GM12878 (cell line): Measurements from ENCODE around the gene AANAT.

ENCODE experiments used
- BRCA1 ChIP-seq: IDR thresholded peaks from 2 replicates; pipeline ENCODE4 v1.6.1; 2011; ENCODE audit warnings: low read depth, low read length, improper control_type of control experiment
- CEBPZ ChIP-seq: fragments of 150-350 bp; IDR thresholded peaks from 2 replicates; pipeline ENCODE4 v1.6.1; 2016; ENCODE audit warnings: low read depth, low read length
- EZH2 ChIP-seq: IDR thresholded peaks from 2 replicates; pipeline ENCODE4 v1.6.1; 2012; ENCODE audit warnings: low read depth, mild to moderate bottlenecking, control low read depth, inconsistent platforms, low read length, borderline replicate concordance; ENCODE audit not compliant: control insufficient read depth
- NFYB ChIP-seq: IDR thresholded peaks from 2 replicates; pipeline ENCODE4 v1.6.1; 2011; ENCODE audit warnings: low read depth, mild to moderate bottlenecking, low read length, improper control_type of control experiment, moderate library complexity; ENCODE audit not compliant: insufficient read depth
- PBX3 ChIP-seq: IDR thresholded peaks from 2 replicates; pipeline ENCODE4 v1.6.1; 2011; ENCODE audit warnings: mild to moderate bottlenecking, low read depth, low read length, moderate library complexity; ENCODE audit not compliant: insufficient replicate concordance
- SMAD1 ChIP-seq: fragments of 450-650 bp; IDR thresholded peaks from 2 replicates; pipeline ENCODE4 v1.6.1; 2018; ENCODE audit warnings: mild to moderate bottlenecking, low read depth; ENCODE audit not compliant: partially characterized antibody
- ZNF274 ChIP-seq: IDR thresholded peaks from one replicate; pipeline ENCODE4 v1.8.0; 2011; ENCODE audit not compliant: insufficient read length, insufficient read depth
- ZSCAN29 ChIP-seq: fragments of 450-650 bp; IDR thresholded peaks from 2 replicates; pipeline ENCODE4 v1.6.1; 2017; ENCODE audit warnings: mild to moderate bottlenecking, moderate library complexity
- TF ChIP-seq, protein P1 (sequence below): IDR thresholded peaks from 2 replicates; pipeline ENCODE4 v1.6.1; 2011; ENCODE audit warnings: borderline replicate concordance, low read depth, mild to moderate bottlenecking, moderate library complexity, low read length; ENCODE audit not compliant: insufficient read depth, poor library complexity, severe bottlenecking
- TF ChIP-seq, protein P2 (sequence below): IDR thresholded peaks from 2 replicates; pipeline ENCODE4 v1.6.1; 2011; ENCODE audit warnings: borderline replicate concordance, low read depth, mild to moderate bottlenecking, moderate library complexity, mixed read lengths, low read length; ENCODE audit not compliant: insufficient read depth; ENCODE audit errors: extremely low read length
- TF ChIP-seq, protein P3 (sequence below): IDR thresholded peaks from 2 replicates; pipeline ENCODE4 v1.6.1; 2012; ENCODE audit warnings: mild to moderate bottlenecking, low read depth, low read length

- no peak for TF ChIP-seq CEBPZ
- no peak for TF ChIP-seq ZNF274
- no peak for TF ChIP-seq PBX3
- no peak for TF ChIP-seq EZH2
- TF ChIP-seq NFYB, result no peak
- no peak for TF ChIP-seq SMAD1
- no peak for TF ChIP-seq ZSCAN29
- no peak for TF ChIP-seq BRCA1
- TF ChIP-seq, protein P1, sequence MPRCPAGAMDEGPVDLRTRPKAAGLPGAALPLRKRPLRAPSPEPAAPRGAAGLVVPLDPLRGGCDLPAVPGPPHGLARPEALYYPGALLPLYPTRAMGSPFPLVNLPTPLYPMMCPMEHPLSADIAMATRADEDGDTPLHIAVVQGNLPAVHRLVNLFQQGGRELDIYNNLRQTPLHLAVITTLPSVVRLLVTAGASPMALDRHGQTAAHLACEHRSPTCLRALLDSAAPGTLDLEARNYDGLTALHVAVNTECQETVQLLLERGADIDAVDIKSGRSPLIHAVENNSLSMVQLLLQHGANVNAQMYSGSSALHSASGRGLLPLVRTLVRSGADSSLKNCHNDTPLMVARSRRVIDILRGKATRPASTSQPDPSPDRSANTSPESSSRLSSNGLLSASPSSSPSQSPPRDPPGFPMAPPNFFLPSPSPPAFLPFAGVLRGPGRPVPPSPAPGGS, result no peak
- TF ChIP-seq, protein P2, sequence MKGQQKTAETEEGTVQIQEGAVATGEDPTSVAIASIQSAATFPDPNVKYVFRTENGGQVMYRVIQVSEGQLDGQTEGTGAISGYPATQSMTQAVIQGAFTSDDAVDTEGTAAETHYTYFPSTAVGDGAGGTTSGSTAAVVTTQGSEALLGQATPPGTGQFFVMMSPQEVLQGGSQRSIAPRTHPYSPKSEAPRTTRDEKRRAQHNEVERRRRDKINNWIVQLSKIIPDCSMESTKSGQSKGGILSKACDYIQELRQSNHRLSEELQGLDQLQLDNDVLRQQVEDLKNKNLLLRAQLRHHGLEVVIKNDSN, result no peak
- TF ChIP-seq, protein P3, sequence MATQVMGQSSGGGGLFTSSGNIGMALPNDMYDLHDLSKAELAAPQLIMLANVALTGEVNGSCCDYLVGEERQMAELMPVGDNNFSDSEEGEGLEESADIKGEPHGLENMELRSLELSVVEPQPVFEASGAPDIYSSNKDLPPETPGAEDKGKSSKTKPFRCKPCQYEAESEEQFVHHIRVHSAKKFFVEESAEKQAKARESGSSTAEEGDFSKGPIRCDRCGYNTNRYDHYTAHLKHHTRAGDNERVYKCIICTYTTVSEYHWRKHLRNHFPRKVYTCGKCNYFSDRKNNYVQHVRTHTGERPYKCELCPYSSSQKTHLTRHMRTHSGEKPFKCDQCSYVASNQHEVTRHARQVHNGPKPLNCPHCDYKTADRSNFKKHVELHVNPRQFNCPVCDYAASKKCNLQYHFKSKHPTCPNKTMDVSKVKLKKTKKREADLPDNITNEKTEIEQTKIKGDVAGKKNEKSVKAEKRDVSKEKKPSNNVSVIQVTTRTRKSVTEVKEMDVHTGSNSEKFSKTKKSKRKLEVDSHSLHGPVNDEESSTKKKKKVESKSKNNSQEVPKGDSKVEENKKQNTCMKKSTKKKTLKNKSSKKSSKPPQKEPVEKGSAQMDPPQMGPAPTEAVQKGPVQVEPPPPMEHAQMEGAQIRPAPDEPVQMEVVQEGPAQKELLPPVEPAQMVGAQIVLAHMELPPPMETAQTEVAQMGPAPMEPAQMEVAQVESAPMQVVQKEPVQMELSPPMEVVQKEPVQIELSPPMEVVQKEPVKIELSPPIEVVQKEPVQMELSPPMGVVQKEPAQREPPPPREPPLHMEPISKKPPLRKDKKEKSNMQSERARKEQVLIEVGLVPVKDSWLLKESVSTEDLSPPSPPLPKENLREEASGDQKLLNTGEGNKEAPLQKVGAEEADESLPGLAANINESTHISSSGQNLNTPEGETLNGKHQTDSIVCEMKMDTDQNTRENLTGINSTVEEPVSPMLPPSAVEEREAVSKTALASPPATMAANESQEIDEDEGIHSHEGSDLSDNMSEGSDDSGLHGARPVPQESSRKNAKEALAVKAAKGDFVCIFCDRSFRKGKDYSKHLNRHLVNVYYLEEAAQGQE, result no peak
Observed at GRCh38 chr17:76441686-76442340, 25.6 kb upstream of the AANAT start.
